Epithelial cell of proximal tubule (primary cell): ENCODE measurements around the gene ADGRG3. TPM values are rescaled to one million over a fixed set of nuclear protein-coding genes. Genes with fewer than 3 reads are reported as not detected.

ENCODE experiments used
- DNase-seq: peaks from one replicate; pipeline ENCODE4 v3.0.0-alpha.2; 2011; ENCODE audit warnings: low read depth
- H3K4me3 ChIP-seq: 2 replicates; pipeline ENCODE4 v1.5.1; 2011; ENCODE audit warnings: low read depth, mild to moderate bottlenecking, low read length
- CTCF ChIP-seq: conservative IDR thresholded peaks from 2 replicates; pipeline ENCODE4 v1.5.1; 2012; ENCODE audit warnings: low read depth, mild to moderate bottlenecking, low read length
- total RNA-seq: library from RNA; depleted of rRNA; stranded (reverse); fragments of >200 nt; gene quantifications from 2 replicates; pipeline ENCODE4 v1.2.3, GENCODE V29; 2015

Gene ADGRG3
- total RNA-seq, 1 donor from 2014 or later: 0.06 TPM

DNA sequence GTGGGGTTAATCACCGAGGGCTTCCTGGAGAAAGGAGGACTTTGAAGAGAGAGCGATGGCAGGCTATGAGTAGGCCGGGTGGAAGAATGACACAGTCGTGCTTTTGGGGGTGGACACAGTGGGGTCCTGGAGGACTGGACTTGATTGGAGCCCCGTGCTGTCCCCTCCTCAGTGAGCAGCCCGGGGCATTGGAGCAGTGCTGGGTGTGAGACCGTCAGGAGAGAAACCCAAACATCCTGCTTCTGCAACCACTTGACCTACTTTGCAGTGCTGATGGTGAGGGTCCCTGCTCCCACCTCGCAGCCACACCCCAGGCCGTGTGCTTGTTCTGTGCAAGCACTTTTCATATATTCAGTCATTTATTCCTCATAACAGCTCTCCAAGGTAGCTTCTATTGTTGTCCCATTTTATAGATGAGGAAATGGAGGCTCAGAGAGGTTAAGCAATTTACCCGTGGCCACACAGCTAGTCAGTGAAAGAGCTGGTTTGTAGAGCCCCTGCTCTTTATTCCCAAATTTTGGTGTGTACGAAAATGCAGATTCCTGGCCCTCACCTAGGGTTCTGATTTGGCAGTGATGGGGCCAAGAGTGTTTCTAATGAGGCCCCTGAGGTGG is 11.7 kb upstream of the ADGRG3 start:
- TF ChIP-seq CTCF: no peak
- no peak overlapping the region for H3K4me3 ChIP-seq
- DNase-seq: no peak

GRCh38 chr16:57657228-57657627 is 10.9 kb upstream of the ADGRG3 start:
- DNase-seq: no peak
- no peak for TF ChIP-seq CTCF
- H3K4me3 ChIP-seq: no peak overlapping the region

GRCh38 chr16:57658130-57658877 is 9.8 kb upstream of the ADGRG3 start:
- TF ChIP-seq CTCF: no peak
- no peak overlapping the region for H3K4me3 ChIP-seq
- no peak for DNase-seq

- no peak for DNase-seq
- no peak overlapping the region for H3K4me3 ChIP-seq
- no peak for TF ChIP-seq CTCF
These were observed 9.0 kb upstream of the ADGRG3 start for GRCh38 chr16:57658878-57659674.

GRCh38 chr16:57660715-57661463 is 7.2 kb upstream of the ADGRG3 start:
- TF ChIP-seq CTCF: no peak
- no peak overlapping the region for H3K4me3 ChIP-seq
- no peak for DNase-seq

DNA sequence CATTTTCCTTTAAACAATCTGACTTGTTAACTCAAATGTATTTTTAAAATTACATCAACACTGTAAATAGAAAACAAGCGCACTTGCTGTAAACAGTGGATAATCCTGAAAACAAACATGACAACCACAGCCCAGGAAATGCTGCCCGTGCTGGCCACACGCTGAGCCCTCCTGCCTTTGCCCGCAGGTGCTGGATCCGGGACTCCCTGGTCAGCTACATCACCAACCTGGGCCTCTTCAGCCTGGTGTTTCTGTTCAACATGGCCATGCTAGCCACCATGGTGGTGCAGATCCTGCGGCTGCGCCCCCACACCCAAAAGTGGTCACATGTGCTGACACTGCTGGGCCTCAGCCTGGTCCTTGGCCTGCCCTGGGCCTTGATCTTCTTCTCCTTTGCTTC is 6.6 kb upstream of the ADGRG3 start:
- no peak overlapping the region for H3K4me3 ChIP-seq
- no peak for DNase-seq
- no peak for TF ChIP-seq CTCF
